ENCODE measurements around the gene ATP2B2.

ATP2B2 gene

GRCh38 chr3:10363935-10364334 lies 141.5 kb downstream of the ATP2B2 start:
- no peak for DNase-seq (ENCODE audit: low read depth)

- no peak for DNase-seq (ENCODE audit: low read depth)
These were observed 144.0 kb downstream of the ATP2B2 start for GRCh38 chr3:10361375-10361774.

GRCh38 chr3:10360478-10360877 lies 144.9 kb downstream of the ATP2B2 start:
- DNase-seq (ENCODE audit: low read depth): no peak

- no peak for DNase-seq (ENCODE audit: low read depth)
These were observed 145.6 kb downstream of the ATP2B2 start for GRCh38 chr3:10359761-10360161.

- no peak for DNase-seq (ENCODE audit: low read depth)
These were observed 146.9 kb downstream of the ATP2B2 start for GRCh38 chr3:10358309-10358980.

GRCh38 chr3:10357592-10358308 lies 147.6 kb downstream of the ATP2B2 start:
- DNase-seq (ENCODE audit: low read depth): peak; percentile 72

GRCh38 chr3:10357095-10357494 lies 148.3 kb downstream of the ATP2B2 start:
- no peak for DNase-seq (ENCODE audit: low read depth)

- no peak for DNase-seq (ENCODE audit: low read depth)
These were observed 148.9 kb downstream of the ATP2B2 start for GRCh38 chr3:10356461-10356981.

- no peak for DNase-seq (ENCODE audit: low read depth)
These were observed 150.9 kb downstream of the ATP2B2 start for GRCh38 chr3:10354361-10355015.

GRCh38 chr3:10353661-10354360 lies 151.6 kb downstream of the ATP2B2 start:
- DNase-seq (ENCODE audit: low read depth): no peak

- DNase-seq (ENCODE audit: low read depth): no peak
These were observed 152.2 kb downstream of the ATP2B2 start for GRCh38 chr3:10353160-10353559.

- DNase-seq (ENCODE audit: low read depth): no peak
These were observed 153.1 kb downstream of the ATP2B2 start for GRCh38 chr3:10352146-10352911.

GRCh38 chr3:10351013-10351735 lies 154.2 kb downstream of the ATP2B2 start:
- no peak for DNase-seq (ENCODE audit: low read depth)

GRCh38 chr3:10350324-10350985 lies 154.9 kb downstream of the ATP2B2 start:
- DNase-seq (ENCODE audit: low read depth): no peak

- DNase-seq (ENCODE audit: low read depth): no peak
These were observed 155.6 kb downstream of the ATP2B2 start for GRCh38 chr3:10349801-10350200.

- no peak for DNase-seq (ENCODE audit: low read depth)
These were observed 157.0 kb downstream of the ATP2B2 start for GRCh38 chr3:10348404-10348721.

- no peak for DNase-seq (ENCODE audit: low read depth)
These were observed 157.6 kb downstream of the ATP2B2 start for GRCh38 chr3:10347648-10348403.

- no peak for DNase-seq (ENCODE audit: low read depth)
These were observed 159.5 kb downstream of the ATP2B2 start for GRCh38 chr3:10345911-10346310.

- no peak for DNase-seq (ENCODE audit: low read depth)
These were observed 160.3 kb downstream of the ATP2B2 start for GRCh38 chr3:10344944-10345575.

All from HS-5 (cell line).